Activated CD8-positive, alpha-beta memory T cell treated with anti-CD3 and anti-CD28 coated beads, Interleukin-2, amount 10 ng/mL, durations not matched to agents 7 days and 5 days (primary cell): Measurements from ENCODE around the gene CXADR. TPM values are rescaled to one million over a fixed set of nuclear protein-coding genes. Genes with fewer than 3 reads are reported as not detected.

Experiments
- ATAC-seq: fragments of 150-1000 bp; cut with Tn5 transposase; one replicate; pipeline ENCODE4 v1.10.0; 2021; ENCODE audit warnings: moderate library complexity
- CTCF ChIA-PET: fragments of 350-600 bp; sonication (Branson Sonifier 250); formaldehyde crosslinking; loops from one replicate; lab custom pipeline; 2021; ENCODE audit warnings: antibody characterized with exemption; lab: Charles Lee
- DNase-seq: peaks from one replicate; pipeline ENCODE4 v3.0.0-alpha.2; 2020
- H3K27ac Mint-ChIP-seq: one replicate; pipeline ENCODE4 v1.8.0; 2021; ENCODE audit warnings: mild to moderate bottlenecking, mixed read lengths
- H3K27me3 Mint-ChIP-seq: one replicate; pipeline ENCODE4 v1.8.0; 2021; ENCODE audit warnings: mixed read lengths
- H3K36me3 Mint-ChIP-seq: one replicate; pipeline ENCODE4 v1.8.0; 2021; ENCODE audit warnings: mild to moderate bottlenecking, mixed read lengths
- H3K4me1 Mint-ChIP-seq: one replicate; pipeline ENCODE4 v1.8.0; 2021; ENCODE audit warnings: mixed read lengths
- H3K4me3 Mint-ChIP-seq: one replicate; pipeline ENCODE4 v1.8.0; 2021; ENCODE audit warnings: mild to moderate bottlenecking, moderate library complexity, mixed read lengths
- H3K9me3 Mint-ChIP-seq: one replicate; pipeline ENCODE4 v1.8.0; 2022; ENCODE audit warnings: low read depth, mixed read lengths
- total RNA-seq, 2 experiments: library from RNA; stranded (reverse); gene quantifications; one replicate each; pipeline ENCODE4 v1.2.3, GENCODE V29; 2021

Gene CXADR
- total RNA-seq, 2 experiments from 2014 or later: 0.15 to 0.16 TPM

DNA sequence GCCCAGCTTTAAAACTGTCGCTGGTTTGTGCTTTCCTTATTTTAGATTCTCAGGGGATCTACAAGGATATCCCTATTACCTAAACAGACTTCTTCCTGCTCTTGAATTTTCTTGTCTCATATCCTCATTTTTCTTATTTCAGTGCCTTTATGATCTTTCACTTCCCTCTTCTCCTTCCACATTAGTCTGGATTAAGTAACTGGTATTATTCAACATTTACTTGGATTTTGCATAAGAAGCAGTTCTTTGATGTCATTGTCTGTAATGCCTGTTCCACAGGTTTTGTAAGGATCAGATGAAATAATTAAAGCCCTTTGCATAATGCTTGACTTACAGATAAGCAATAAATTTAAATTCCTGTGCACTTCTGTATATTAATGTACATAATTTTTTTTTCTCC, 26.5 kb downstream of the CXADR start:
- CTCF ChIA-PET: no interaction called here
- H3K36me3 Mint-ChIP-seq: no peaks in the 10 kb centered on the region
- peaks cover 3% of the 10 kb centered on the region for H3K27me3 Mint-ChIP-seq
- H3K4me3 Mint-ChIP-seq: no peak overlapping the region
- H3K9me3 Mint-ChIP-seq: no peaks in the 10 kb centered on the region
- no peak for ATAC-seq
- DNase-seq: no peak
- no peaks in the 10 kb centered on the region for H3K4me1 Mint-ChIP-seq
- no peak overlapping the region for H3K27ac Mint-ChIP-seq

DNA sequence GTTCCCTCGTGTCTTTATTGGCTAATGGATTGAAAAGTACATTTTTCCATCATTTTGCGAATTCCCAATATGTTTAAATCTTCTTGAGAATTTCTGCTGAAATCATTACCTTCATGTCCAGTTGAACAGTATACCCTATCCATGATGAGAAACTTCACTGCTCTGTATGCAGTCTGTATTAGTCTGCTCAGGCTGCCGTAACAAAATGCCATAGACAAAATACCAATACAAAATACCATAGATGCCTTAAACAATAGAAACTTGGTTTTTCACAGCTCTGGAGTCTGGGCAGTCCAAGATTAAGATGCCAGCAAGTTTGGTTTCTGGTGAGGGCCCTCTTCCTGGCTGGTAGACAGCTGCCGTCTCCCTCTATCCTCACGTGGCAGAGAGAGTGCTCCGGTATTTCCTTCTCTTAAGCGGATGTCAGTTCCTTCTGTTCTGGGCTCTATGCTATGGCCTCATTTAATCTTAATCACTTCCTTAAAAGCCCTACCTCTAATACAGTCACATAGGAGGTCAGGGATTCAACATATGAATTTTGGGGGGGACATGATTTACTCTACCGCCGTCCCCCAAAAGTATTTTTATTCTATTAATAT, 27.0 kb downstream of the CXADR start:
- Mint-ChIP-seq H3K27me3 (peaks cover 3% of the 10 kb centered on the region), H3K4me1 (no peaks in the 10 kb centered on the region), H3K27ac (no peak overlapping the region), H3K4me3 (no peak overlapping the region), H3K9me3 (no peaks in the 10 kb centered on the region), H3K36me3 (no peaks in the 10 kb centered on the region)
- CTCF ChIA-PET: no interaction called here
- DNase-seq (no peak), ATAC-seq (no peak)

DNA sequence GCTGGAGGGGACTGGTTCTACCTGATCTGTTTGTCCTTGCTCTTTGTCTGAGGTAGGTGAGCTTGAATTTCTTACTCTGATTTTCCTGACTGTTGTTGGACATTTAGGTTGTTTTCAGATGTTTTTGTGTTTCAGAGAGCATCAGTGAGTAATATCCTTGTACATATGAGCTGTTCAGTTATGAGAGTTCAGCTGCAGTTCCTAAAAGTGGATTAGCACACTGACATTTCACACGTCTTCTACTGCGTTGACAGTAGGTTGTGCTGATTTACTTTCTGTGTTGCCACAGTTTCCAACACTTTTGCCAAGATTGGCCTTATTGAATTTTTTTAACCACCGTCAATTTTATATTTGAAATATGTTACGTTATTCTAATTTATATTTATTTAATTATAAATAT, 27.7 kb downstream of the CXADR start:
- CTCF ChIA-PET: no interaction called here
- no peak overlapping the region for H3K4me3 Mint-ChIP-seq

DNA sequence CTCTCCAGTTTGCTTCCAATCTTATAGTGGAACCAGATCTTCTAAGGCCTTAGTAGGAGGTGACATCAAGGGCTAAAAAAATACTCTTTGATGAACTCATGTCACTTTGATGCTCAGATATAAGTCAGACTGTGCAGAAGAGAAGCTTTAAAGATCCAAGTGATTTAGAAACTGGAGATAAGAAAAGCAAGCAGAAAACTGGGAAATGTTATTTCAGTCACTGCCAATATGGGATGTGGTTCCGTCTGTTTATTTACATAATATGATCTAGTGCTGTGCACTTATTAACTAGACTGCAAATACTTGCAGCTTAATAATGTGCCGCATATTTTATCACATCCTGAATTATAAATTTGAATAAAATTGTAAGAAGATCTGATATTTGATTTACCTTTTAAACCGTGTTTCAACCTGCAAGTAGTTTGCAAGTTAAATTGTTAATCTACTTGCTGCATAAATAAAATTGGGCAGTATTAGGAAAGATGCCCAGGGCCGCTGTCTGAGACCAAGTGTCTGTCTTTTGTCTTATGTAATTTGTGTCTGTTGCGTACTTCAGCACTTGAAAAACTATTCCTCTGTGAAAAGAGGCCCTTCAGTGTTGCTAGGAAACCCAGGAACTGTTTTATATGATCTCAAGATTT, 29.6 kb downstream of the CXADR start:
- ATAC-seq: no peak
- Mint-ChIP-seq H3K4me3 (no peak overlapping the region), H3K9me3 (no peaks in the 10 kb centered on the region), H3K36me3 (no peaks in the 10 kb centered on the region), H3K27ac (no peak overlapping the region), H3K4me1 (no peaks in the 10 kb centered on the region), H3K27me3 (no peaks in the 10 kb centered on the region)
- DNase-seq: no peak
- CTCF ChIA-PET: no interaction called here

More for the DNA sequence above, 27.7 kb downstream of the CXADR start:
- Mint-ChIP-seq H3K4me1 (no peaks in the 10 kb centered on the region), H3K27me3 (peaks cover 3% of the 10 kb centered on the region), H3K9me3 (no peaks in the 10 kb centered on the region), H3K36me3 (no peaks in the 10 kb centered on the region), H3K27ac (no peak overlapping the region)
- ATAC-seq (no peak), DNase-seq (no peak)

DNA sequence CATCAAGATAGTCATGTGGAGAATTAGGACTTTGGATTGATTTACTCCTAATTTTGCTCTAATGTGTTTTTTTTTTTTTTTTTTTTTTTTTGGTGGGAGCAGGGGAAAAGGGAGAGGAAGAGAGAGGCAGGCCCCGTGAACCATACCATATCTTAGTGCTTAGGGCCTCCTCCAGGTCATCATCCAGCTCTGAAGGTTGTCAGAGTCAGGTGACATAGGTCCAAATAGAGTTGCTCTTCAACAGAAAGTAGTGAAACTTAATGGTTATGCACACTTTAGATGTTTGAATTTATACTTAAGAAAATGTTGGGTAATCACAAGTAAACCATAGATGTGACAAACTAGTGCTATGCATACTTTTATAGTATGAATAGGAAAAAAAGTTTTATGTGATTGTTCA, 32.2 kb downstream of the CXADR start:
- Mint-ChIP-seq H3K4me1 (no peaks in the 10 kb centered on the region), H3K36me3 (no peaks in the 10 kb centered on the region), H3K27ac (no peak overlapping the region), H3K9me3 (no peaks in the 10 kb centered on the region), H3K27me3 (no peaks in the 10 kb centered on the region), H3K4me3 (no peak overlapping the region)
- no peak for ATAC-seq
- DNase-seq: no peak
- CTCF ChIA-PET: no interaction called here

DNA sequence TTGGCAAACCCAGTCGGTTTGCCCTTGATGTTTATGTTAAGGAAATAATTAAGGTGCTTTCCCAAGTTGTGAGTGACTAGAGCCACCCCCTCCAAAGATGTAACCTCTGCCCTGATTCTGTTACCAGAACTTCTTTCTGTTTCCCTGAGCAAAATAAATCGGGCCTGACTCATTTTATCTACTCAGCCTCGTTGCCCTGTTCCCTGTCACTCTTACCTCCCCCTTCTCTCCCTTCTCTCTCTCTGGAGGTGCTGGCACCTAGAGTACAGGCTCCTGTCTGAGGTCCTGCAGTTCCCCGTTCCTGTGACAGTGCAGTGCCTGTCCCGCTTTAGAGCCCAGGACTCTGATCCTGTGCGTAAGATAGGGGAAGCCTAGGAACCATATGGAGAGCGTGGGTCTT, 35.4 kb downstream of the CXADR start:
- no peaks in the 10 kb centered on the region for H3K36me3 Mint-ChIP-seq
- no peaks in the 10 kb centered on the region for H3K27me3 Mint-ChIP-seq
- ATAC-seq (no peak), DNase-seq (no peak)
- H3K27ac Mint-ChIP-seq: no peak overlapping the region
- no peaks in the 10 kb centered on the region for H3K9me3 Mint-ChIP-seq
- no peaks in the 10 kb centered on the region for H3K4me1 Mint-ChIP-seq
- CTCF ChIA-PET: no interaction called here
- no peak overlapping the region for H3K4me3 Mint-ChIP-seq

DNA sequence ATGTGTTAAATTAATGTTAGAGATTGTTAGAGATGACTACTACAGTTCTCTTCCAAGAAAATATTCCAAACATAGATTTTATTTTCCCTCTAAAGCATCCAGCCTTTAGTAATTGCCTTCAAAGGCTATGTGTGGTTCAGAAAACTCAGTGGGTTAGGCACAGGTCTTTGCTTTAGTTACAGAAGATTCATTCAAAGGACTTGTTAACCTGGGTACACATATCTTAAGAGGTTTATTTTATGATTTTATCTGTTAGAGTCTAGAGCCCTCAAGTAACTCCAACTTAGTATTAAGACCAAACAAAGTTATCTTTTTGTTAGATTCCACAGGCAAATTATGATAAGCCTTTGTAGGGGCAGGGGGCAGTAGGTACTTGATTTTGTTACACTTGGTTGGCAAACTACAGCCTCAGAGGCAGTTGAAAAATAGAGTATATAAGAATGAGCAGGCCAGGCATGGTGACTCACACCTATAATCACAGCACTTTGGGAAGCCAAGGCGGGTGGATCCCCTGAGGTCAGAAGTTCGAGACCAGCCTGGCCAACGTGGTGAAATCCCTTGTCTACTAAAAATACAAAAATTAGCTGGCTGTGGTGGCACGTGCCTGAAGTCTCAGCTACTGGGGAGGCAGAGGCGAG, 37.9 kb downstream of the CXADR start:
- Mint-ChIP-seq H3K36me3 (no peaks in the 10 kb centered on the region), H3K4me3 (no peak overlapping the region), H3K4me1 (no peaks in the 10 kb centered on the region), H3K9me3 (no peaks in the 10 kb centered on the region), H3K27ac (no peak overlapping the region), H3K27me3 (no peaks in the 10 kb centered on the region)
- CTCF ChIA-PET: no interaction called here
- DNase-seq (no peak), ATAC-seq (no peak)

DNA sequence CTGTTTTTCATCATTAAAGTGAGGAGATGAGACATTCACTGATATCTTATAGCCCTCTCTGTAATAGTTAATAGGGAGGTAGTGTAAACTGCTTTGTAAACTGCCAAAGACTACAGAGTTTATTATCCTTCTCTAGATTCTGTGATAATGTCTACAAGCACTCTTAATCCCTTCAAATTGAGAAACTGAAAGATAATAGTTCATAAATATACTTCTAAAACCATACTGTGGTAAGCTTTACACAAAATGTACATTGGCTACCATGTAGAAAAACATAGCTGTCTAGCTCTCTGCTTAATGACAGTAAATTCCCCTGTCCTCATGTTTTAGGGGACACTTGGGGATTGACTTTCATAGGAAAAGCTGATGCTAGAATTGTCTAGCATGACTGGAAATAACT, 39.6 kb downstream of the CXADR start:
- CTCF ChIA-PET: no interaction called here
- no peaks in the 10 kb centered on the region for H3K36me3 Mint-ChIP-seq
- no peak overlapping the region for H3K4me3 Mint-ChIP-seq

DNA sequence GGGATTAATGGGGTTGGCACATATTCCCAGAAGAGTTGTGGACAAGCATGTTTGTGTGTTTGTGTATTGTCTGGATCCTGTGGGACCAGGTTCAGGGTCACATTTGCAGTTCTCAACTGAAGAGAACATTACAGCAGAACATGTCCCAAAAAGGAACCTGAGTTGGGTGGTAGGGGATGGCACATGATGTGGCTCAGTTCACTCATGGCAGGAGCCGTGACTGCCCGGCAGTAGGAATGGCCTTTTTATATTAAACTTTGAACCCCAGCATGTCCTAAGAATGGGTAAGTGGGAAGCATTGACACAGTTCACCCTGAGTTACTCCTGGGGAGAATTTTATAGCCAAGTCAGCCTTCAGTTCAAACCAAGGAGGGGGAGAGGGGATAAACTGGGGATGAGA, 41.3 kb downstream of the CXADR start:
- Mint-ChIP-seq H3K4me1 (no peaks in the 10 kb centered on the region), H3K9me3 (no peaks in the 10 kb centered on the region), H3K36me3 (no peaks in the 10 kb centered on the region), H3K27me3 (no peaks in the 10 kb centered on the region), H3K4me3 (no peak overlapping the region), H3K27ac (no peak overlapping the region)
- CTCF ChIA-PET: interaction anchor here (0.5 to 1.2 kb wide), 3 partner anchors 32 to 167 kb away, joined by 3 read pairs; no protein-coding TSS in a partner anchor
- ATAC-seq: no peak
- DNase-seq: no peak

More for the DNA sequence above, 39.6 kb downstream of the CXADR start:
- ATAC-seq: no peak
- no peak overlapping the region for H3K27ac Mint-ChIP-seq
- DNase-seq: no peak
- no peaks in the 10 kb centered on the region for H3K27me3 Mint-ChIP-seq
- no peaks in the 10 kb centered on the region for H3K9me3 Mint-ChIP-seq
- H3K4me1 Mint-ChIP-seq: no peaks in the 10 kb centered on the region

DNA sequence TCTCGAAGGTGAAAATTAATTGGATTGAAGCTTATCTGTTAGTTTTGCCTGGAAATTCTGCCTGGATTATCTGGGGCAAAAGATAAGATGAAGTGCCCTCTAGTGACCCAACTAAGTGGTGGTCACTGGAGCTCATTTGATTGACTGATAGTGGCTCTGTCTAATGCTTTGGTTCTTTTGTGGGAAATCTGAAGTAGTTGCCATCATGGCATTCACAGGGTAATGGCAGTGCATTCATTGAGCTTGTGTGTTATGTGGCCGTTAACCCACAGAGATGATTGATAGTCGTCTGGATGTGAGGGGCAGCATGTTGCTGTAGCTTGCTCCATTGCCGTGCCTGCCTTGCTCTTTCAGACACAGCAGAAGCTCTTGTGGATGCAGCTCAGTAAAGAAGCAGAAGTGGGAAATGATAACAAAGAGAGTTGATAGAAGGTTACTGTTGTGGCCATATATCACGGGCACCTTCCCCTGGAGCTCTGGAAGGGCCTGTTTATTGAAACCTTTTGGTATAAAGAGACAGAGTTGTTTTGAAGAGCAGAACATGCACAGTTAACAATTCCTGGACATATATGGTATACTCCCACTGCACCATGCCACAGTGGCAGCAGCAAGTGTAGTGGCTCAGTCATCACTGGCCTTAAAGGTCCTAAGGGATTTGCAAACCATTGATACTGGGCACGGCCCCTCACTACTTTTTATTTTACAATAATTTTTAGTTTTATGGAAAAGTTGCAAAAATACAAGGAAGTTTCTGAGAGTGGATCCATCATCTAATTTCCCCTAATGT, 42.0 kb downstream of the CXADR start:
- CTCF ChIA-PET: interaction anchor here (0.5 to 1.2 kb wide), 3 partner anchors 31 to 168 kb away, joined by 3 read pairs; no protein-coding TSS in a partner anchor

DNA sequence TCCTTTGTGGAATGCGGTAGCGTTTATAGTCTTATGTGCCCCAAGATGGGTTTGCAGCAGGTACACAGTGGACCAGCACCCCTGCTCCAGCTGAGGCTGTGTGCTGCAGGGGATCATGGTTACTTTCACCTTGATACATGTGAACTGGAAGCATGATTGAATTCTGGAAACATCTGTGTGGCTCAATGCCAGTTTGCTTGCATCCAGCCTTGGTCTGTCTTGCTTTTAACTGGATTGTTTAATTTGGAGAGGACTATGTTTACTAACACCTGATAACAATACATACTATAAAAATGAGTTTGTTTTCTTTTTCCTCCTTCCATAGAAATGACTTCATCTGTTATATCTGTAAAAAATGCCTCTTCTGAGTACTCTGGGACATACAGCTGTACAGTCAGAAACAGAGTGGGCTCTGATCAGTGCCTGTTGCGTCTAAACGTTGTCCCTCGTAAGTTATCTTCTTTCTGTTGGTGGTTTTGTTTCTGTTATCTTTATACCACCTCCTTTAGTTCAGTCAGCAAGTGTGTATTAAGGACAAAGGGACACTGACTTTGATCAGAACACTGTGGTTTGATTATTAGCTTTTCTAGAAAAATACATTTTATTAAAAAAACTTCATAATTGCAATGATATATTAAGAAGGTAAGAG, 47.7 kb downstream of the CXADR start:
- CTCF ChIA-PET: no interaction called here
- Mint-ChIP-seq H3K36me3 (no peaks in the 10 kb centered on the region), H3K9me3 (no peaks in the 10 kb centered on the region), H3K4me3 (no peak overlapping the region), H3K4me1 (no peaks in the 10 kb centered on the region), H3K27me3 (no peaks in the 10 kb centered on the region), H3K27ac (no peak overlapping the region)
- ATAC-seq (no peak), DNase-seq (no peak)

More for the DNA sequence above, 42.0 kb downstream of the CXADR start:
- Mint-ChIP-seq H3K36me3 (no peaks in the 10 kb centered on the region), H3K4me3 (no peak overlapping the region), H3K27me3 (no peaks in the 10 kb centered on the region), H3K27ac (no peak overlapping the region), H3K9me3 (no peaks in the 10 kb centered on the region), H3K4me1 (no peaks in the 10 kb centered on the region)
- no peak for DNase-seq
- no peak for ATAC-seq

DNA sequence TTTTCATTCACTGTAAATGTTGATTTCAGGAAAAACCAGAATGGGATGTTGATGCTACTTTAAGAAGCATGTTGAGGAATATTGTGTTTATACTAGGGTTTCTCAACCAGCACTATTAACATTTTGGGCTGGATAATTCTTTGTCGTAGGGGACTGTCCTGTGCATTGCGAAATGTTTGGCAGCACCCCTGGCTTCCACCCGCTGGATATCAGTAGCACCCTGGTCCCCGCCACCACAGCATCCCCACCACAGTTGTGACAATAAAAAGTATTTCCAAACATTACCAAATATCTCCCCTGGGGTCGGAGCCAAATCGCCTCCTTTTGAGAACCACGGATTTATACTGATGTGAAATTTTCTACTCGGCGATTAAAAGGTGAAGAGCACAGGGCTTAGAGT, 57.9 kb downstream of the CXADR start:
- CTCF ChIA-PET: no interaction called here
- Mint-ChIP-seq H3K27ac (no peak overlapping the region), H3K4me3 (no peak overlapping the region), H3K36me3 (no peaks in the 10 kb centered on the region), H3K27me3 (peaks cover 13% of the 10 kb centered on the region), H3K4me1 (no peaks in the 10 kb centered on the region), H3K9me3 (no peaks in the 10 kb centered on the region)
- DNase-seq (no peak), ATAC-seq (no peak)

DNA sequence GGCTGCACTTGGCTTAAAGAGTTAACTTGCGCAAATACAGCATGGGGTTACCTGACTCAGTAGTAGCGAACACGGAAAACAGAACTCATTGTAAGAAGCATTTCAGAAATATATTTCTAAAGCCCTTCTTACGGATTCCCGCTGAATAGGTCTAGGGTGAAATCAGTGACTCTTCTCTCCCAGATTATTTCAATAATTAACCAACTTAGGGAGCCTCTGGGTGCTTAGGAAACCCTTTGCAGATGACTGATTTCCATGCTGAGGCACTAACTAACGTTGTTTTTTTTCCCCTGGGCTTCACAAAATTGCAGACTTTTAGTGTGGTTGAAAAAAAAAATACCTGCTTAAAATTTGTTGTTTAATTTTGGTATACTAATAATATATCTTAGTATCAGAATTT, 59.6 kb downstream of the CXADR start:
- no peak overlapping the region for H3K4me3 Mint-ChIP-seq
- peaks cover 13% of the 10 kb centered on the region for H3K27me3 Mint-ChIP-seq
- DNase-seq (no peak), ATAC-seq (no peak)
- CTCF ChIA-PET: no interaction called here
- H3K27ac Mint-ChIP-seq: no peak overlapping the region
- H3K4me1 Mint-ChIP-seq: no peaks in the 10 kb centered on the region
- no peaks in the 10 kb centered on the region for H3K36me3 Mint-ChIP-seq
- H3K9me3 Mint-ChIP-seq: no peaks in the 10 kb centered on the region
